Measurements from ENCODE around the gene WDR81. TPM values are rescaled to one million over a fixed set of nuclear protein-coding genes. Genes with fewer than 3 reads are reported as not detected.
"Not testable (repeated sequence)": the region's sequence is repeated elsewhere in the genome, so short reads cannot be mapped to it uniquely, and the experiment has no call there.

Gene WDR81
- total RNA-seq, 1 donor from 2014 or later: 26.9 TPM

DNA sequence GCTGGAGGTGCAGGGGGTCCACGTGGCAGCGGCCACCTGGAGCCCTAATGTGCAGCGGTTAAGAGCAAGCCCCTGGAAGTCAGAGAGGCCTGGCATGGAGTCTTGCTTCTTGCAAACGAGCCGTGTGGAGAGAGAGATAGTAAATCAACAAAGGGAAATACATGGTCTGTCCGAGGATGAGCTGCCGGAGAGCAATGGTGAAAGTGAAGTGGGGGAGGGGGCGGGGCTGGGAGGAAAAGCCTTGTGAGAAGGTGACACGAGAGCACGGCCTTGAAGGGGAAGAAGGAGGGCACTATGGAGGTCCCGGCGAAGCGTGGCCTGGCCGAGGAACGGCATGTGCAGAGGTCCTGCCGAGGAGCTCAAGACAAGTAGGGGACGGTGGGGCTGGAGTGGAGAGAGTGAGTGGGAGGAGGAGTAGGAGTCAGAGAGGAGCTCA, 31.3 kb downstream of the WDR81 start:
- DNase-seq: no peak

DNA sequence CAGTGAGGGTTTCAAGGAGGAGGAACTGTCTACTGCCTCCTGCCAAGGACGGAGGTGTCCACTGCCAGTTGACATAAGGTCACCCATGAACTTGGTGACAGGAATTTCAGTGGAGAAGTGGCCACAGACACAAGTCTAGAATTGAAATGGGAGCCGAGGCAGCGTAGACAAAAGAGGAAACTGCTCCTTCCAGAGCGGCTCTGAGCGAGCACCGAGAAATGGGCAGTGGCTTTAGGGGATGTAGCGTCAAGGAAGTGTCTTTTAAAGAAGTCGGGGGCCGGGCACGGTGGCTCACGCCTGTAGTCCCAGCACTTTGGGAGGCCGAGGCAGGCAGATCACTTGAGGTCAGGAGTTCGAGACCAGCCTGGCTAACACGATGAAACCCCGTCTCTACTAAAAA, 34.3 kb downstream of the WDR81 start:
- DNase-seq: no peak

DNA sequence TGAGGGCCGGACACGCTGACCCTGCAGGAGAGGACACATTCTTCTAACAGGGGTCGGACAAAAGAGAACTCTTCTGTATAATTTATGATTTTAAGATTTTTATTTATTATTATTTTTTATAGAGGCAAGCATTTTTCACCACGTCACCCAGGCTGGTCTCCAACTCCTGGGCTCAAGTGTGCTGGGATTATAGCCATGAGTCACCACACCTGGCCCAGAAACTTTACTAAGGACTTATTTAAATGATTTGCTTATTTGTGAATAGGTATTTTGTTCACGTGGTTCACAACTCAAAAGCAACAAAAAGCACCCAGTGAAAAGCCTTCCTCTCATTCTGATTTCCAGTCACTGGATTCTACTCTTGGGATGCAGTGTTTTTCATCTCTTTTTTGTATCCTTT, 35.0 kb downstream of the WDR81 start:
- DNase-seq: no peak

DNA sequence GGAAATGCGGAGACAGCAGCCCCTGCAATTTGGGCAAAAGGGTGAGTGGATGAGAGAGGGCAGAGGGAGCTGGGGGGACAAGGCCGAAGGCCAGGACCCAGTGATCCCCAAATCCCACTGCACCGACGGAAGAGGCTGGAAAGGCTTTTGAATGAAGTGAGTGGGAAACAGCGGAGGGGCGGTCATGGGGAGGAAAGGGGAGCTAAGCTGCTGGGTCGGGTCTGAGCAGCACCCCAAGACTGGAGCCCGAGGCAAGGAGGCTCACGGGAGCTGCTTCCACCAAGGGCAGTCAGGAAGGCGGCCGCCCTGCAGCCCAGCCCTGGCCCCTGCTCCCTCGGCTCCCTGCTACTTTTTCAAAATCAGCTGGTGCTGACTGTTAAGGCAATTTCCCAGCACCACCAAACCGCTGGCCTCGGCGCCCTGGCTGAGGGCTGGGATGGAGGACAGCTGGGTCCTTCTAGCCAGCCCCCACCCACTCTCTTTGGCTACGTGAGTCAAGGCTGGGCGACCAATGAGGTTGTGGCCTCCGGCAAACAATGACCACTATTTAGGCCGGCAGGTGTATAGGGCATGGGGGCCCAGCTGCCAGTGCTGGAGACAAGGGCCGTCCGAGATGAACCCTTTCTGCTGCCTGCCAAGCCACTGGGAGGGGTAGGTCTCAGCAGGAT, 37.9 kb downstream of the WDR81 start:
- no peak for DNase-seq

DNA sequence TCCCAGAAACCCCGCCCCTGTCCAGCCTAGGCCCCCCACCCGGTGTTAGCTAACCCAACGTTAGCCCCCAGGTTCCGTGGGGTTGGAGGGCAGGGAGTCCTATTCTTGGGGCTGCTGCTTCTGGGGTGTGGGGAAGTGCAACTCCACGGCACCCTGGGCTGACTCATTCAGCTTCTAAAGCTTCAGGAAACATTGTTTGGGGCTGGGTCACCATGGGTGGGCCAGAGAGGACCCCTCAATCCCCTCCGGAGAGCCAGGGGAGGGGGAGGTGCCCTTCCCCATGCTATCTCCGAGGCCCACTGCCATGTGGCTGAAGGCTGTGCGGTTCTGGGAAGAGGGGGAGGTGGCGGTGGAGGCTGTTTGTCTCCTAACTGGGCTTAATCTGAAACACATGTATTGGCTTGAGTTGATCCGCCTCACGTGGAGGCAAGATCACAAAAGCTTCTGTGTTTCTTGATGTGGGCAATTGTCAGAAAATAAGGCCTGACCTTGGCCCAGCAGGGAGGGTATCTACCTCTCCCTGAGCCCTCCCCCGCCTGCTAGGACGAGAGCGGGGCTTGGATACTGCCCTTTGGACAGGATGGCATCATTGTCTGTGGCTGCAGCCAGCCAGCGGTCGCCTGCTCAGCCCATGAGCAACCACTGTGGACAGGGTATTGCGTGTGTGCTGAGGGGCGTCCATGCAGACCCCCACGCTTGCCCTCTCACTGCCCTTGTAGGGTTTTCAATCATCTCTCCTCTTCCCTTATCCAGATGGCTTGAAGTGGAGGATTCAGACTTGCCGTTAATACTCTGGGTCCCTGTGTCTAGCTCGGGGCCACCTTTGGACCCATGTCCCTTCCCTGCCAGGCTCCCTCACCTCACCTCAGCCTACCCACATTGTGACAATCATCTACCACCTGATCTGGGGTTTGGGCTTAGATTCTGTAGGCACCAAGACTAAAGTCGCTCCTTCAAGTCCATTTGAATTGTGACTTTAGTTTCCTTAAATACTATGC, 38.7 kb downstream of the WDR81 start:
- no peak for DNase-seq

DNA sequence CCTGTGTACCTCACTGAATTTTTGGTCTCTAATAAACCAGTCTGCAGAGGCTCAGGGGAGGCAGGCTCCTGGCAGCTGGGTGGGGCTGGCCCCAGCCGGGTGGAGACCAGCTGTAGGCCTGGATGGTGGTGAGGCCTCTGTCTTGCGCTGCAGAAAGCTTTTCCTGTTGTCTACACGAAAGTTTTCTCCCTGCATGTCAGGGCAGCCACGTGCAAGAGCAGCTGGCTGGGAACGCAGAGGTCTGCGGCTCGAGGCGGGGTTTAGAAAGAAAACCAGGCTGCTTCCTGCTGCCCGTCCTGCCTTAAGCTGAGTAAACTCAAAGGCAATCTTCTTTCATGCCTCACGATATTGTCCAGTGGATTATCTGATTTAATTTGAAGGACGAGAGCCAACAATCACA, 39.8 kb downstream of the WDR81 start:
- peak; percentile 83 for DNase-seq

DNA sequence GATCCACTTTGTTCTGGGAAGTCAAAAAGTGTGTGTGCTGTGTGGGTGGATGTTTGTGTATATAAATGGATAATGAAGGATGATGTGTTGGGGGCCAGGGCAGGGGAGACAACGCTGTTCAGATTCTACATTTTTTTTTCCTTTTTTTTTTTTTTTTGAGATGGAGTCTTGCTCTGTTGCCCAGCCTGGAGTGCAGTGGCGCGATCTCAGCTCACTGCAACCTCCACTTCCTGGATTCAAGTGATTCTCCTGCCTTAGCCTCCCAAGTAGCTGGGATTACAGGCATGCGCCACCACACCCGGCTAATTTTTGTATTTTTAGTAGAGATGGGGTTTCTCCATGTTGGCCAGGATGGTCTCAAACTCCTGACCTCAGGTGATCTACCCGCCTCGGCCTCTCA, 40.2 kb downstream of the WDR81 start:
- not testable (repeated sequence) for DNase-seq

DNA sequence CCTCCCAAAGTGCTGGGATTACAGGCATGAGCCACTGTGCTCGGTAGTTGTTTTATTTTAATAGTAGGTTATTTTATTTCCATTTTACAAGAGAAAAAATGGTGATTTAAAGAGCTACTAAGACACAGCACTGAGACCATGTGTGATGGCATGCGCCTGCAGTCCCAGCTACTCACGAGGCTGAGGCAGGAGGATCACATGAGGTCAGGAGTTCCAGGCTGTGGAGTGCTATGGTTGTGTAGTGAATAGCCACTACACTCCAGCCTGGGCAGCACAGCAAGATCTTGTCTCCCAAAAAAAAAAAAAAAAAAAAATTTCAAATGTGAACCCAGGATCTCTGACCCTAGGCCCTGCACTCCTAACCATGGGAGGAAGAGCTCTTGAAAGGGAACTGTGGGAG, 41.1 kb downstream of the WDR81 start:
- no peak for DNase-seq

DNA sequence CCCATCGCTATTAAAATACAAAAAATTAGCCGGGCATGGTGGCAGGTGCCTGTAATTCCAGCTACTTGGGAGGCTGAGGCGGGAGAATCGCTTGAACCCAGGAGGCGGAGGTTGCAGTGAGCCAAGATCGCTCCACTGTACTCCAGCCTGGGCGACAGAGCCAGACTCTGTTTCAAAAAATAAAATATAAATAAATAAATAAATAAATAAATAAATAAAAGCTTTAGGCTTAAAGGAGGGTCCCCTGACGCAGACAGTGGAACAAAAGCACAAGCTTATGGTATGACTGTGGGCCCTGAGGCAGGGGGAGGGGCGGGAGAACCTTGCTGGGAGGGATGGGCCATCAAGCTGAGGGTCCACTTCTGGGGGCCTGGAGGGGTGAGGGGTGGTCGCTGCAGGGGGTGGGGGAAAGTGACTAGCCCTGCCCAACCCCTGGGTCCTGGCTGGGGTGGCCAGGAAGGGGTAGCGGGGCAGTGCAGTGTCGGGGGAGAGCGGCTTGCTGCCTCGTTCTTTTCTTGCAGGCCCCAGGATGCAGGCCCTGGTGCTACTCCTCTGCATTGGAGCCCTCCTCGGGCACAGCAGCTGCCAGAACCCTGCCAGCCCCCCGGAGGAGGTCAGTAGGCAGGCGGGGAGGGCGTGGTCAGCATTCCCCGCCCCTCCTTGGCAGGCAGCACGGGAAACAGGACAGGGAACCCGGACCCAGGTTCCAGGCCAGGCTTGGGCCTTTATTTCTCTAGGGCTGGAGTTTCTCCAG, 42.1 kb downstream of the WDR81 start:
- DNase-seq: no peak

DNA sequence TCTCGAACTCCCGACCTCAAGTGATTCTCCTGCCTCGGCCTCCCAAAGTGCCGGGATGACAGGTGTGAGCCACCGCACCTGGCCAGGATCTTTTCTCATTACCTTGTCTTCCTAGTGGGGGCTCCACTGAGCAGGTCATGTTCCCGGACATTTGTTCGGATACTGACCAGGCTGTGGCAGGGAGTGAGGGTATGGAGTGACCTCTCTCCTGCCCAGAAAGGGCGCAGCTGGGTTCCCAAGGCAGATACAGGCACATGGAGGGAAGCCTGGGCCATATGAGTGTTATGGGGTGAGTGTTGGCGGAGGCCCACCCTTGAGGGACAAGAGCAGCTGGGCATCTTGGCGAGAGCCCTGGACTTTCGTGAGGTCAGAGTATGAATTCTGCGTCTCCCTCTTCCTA, 42.9 kb downstream of the WDR81 start:
- DNase-seq: no peak

DNA sequence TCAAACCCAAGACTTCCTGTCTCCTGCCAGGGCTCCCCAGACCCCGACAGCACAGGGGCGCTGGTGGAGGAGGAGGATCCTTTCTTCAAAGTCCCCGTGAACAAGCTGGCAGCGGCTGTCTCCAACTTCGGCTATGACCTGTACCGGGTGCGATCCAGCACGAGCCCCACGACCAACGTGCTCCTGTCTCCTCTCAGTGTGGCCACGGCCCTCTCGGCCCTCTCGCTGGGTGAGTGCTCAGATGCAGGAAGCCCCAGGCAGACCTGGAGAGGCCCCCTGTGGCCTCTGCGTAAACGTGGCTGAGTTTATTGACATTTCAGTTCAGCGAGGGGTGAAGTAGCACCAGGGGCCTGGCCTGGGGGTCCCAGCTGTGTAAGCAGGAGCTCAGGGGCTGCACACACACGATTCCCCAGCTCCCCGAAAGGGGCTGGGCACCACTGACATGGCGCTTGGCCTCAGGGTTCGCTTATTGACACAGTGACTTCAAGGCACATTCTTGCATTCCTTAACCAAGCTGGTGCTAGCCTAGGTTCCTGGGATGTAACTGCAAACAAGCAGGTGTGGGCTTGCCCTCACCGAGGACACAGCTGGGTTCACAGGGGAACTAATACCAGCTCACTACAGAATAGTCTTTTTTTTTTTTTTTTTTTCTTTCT, 45.4 kb downstream of the WDR81 start:
- no peak for DNase-seq

DNA sequence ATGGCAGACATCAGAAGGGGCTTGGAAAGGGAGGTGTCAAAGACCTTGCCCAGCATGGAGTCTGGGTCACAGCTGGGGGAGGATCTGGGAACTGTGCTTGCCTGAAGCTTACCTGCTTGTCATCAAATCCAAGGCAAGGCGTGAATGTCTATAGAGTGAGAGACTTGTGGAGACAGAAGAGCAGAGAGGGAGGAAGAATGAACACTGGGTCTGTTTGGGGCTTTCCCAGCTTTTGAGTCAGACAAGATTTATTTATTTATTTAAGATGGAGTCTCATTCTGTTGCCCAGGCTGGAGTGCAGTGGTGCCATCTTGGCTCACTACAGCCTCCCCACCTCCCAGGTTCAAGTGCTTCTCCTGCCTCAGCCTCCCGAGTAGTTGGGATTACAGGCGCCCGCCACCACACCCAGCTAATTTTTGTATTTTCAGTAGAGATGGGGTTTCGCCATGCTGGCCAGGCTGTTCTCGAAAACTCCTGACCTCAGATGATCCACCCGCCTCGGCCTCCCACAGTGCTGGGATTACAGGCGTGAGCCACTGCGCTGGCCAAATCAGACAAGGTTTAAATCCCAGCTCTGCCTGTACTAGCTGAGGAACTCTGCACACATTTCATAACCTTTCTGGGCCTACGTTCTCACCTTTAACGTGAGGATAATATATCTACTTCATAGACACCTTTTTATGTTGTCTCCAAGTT, 48.6 kb downstream of the WDR81 start:
- not testable (repeated sequence) for DNase-seq

DNA sequence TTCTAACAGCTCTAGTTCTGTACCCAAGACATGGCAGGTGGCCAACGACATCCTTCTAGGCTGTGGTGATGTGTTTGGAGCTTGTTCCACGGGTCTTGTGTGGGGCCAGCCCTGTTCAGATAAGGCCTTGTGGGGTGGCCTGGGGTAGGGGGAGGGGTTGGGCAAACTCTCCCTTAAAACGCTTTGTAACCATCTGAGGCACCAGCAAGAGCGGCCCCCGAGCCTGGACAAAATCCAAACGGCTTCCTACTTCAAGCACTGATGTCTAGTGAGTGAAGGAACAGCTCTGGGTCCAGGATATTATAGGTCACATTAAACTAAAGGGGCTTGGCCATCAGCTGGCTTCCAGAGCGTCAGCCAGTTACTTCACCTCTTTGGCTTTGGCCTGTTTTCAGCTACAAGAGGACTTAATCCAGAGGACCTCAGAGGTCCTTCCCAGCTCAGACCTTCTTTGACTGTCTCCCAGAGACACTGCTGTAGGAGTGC, 49.2 kb downstream of the WDR81 start:
- no peak for DNase-seq

DNA sequence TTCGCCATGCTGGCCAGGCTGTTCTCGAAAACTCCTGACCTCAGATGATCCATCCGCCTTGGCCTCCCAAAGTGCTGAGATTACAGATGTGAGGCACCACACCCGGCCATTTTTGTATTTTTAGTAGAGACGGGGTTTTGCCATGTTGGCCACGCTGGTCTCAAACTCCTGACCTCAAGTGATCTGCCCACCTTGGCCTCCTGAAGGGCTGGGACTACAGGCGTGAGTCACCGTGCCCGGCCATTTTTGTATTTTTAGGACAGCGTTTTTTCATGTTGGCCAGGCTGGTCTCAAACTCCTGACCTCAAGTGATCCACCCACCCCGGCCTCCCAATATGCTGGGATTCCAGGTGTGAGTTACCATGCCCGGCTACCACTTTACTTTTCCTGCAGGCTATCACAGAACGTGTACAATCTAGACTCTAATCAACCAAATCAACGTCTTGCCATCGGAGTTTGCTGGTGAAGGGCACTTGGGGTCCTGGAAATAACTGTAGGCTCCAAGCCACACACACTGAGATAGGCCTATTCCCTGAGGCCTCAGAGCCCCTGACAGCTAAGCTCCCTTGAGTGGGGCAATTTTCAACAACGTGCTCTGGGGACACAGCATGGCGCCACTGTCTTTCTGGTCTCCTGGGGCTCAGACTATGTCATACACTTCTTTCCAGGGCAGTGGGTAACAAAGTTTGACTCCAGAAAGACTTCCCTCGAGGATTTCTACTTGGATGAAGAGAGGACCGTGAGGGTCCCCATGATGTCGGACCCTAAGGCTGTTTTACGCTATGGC, 50.1 kb downstream of the WDR81 start:
- DNase-seq: no peak

DNA sequence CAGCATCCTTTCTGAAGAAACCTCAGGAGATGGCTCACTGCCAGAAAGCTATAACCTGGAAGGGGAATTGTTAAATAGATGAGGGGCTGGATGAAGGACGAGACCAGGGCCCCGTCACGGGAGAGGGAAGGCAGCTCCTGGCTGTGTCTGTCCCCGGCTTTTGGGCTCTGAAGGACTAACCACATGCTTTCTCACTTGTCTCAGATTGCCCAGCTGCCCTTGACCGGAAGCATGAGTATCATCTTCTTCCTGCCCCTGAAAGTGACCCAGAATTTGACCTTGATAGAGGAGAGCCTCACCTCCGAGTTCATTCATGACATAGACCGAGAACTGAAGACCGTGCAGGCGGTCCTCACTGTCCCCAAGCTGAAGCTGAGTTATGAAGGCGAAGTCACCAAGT, 51.8 kb downstream of the WDR81 start:
- DNase-seq: no peak

DNA sequence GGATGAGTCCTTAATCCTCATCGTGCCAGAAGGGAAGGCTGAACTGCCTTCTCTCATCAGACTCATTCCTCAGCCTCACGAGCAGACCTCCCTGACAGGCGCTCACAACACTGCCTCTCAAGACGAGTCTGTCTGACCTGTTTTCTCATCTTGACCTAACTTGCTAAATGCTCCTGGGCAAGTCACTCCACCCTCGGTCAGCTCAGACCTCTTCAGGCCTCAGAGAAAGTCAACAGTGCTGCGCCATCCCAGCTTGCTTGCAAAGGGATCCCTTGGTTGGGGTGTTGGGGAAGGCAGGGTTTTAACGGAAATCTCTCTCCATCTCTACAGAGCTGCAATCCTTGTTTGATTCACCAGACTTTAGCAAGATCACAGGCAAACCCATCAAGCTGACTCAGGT, 52.4 kb downstream of the WDR81 start:
- DNase-seq: no peak

DNA sequence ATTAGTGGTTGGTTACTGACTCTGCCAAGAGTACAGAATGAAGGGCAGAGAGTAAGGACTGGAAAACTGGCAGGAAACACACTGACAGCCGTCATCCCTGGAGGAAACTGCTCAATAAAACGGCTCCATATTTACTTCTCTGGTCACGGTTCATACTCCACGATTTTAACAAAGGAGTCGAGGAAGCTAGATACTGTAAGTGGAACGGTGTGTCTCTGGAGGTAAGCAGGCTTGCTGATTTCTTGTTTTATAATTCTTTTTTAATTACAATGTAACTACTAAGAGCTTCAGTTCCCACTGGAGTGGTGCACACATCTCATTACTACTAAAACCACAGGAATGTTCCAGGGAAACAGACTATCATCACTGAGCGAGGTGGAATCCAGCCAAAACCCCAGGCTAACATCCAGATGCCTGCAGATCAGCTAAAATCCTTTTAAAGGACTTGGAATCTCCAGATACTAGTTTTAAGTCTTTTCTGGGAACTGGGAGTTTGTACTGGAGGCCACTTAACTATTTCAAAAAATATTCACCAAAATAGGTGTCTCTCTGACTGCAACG, 55.1 kb downstream of the WDR81 start:
- peak; percentile 79 for DNase-seq

DNA sequence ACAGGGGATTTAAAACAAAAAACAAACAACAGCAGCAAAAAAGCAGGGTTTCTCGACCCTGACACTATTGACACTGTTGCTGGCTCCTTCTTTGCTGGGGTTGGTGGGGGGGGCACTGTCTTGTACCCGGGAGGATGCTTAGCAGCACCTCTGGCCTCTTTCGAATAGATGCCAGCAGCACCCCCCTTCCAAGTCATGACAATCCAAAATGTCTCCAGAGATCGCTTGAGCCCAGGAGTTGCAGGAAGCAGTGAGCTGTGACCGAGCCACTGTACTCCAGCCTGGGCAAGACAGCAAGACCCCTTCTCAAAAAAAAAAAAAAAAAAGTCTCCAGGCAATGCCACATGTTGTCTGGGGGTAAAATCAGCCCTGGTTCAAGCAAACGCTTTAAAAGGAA, 57.7 kb downstream of the WDR81 start:
- no peak for DNase-seq

DNA sequence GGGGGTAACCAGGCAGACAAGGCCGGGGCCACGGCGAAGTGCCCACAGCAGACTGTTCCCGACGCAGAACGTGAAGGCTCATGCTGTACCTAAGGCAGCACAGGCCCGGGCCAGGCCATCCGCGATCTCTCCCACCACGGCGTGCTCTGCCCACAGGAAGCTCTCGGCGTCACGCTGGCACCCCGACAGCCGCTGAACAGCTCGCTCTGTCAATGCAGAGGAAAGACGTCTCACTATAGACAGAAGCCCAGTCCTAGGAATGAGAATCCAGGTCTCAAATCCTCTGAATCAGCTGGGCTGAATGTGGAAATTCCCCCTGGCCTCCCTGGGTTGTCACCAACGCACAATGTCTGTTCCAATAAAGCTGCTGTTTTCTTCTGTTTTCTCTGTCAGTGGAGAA, 58.8 kb downstream of the WDR81 start:
- no peak for DNase-seq

DNA sequence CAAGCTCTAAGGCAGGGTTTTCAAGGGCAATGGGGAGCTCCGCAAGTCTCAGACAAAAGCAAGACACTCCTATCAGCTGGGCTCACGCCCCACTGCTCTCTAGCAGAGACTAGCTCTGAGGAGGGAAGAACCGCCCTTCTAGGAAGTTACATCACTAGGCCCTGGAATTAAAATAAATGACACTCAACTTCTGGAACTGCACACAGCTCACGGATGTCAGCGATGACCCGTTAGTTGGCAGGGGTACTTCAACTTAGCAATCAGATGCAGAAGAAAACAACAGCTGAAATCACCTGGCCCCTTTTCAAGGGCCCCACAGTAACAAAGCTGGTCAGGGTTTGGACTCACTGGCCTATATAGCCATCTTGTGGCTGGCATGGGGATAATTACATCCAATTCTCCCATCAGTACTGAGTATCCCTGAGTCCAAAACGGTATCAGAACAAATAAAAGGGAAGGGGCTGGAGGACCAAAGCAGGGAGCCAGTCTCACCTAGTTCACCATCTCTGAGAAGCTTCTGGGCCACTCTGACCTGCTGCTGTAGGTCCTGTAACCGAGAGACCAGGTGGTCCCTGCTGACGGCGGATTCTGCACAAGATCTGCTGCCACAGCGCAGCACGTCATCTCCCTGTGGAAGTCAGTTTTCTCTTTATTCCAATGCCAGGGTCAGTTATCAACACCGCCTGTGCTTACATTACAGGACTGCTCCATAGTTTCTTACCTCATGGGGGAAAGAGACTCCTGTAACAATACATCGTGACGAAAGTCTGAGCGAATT, 59.5 kb downstream of the WDR81 start:
- DNase-seq: peak; percentile 90
